Activated CD4-positive, alpha-beta T cell treated with anti-CD3 and anti-CD28 coated beads, Interleukin-2, Interleukin-4, amounts not matched to agents 100 ng/mL and 50 ng/mL, durations not matched to agents 16 hours and 8 hours (primary cell): ENCODE results near the gene GPR143.
"Not testable (repeated sequence)": the region's sequence is repeated elsewhere in the genome, so short reads cannot be mapped to it uniquely, and the experiment has no call there.

Experiments used
- DNase-seq: peaks from one replicate; pipeline ENCODE4 v3.0.0-alpha.2; 2020; ENCODE audit warnings: low spot score

Gene GPR143

GRCh38 chrX:9768321-9768839 lies 2.7 kb upstream of the GPR143 start:
- not testable (repeated sequence) for DNase-seq

GRCh38 chrX:9767375-9767774 lies 1.7 kb upstream of the GPR143 start:
- no peak for DNase-seq

- DNase-seq, result no peak
Observed at GRCh38 chrX:9765072-9765736, 443 bp downstream of the GPR143 start.

- DNase-seq, result no peak
Observed at GRCh38 chrX:9759337-9759736, 6.3 kb downstream of the GPR143 start.

- DNase-seq, result no peak
Observed at GRCh38 chrX:9758021-9758638, 7.5 kb downstream of the GPR143 start.

- DNase-seq, result no peak
Observed at GRCh38 chrX:9757366-9757765, 8.3 kb downstream of the GPR143 start.

- no peak for DNase-seq
Observed at GRCh38 chrX:9749146-9749692, 16.4 kb downstream of the GPR143 start.

- DNase-seq, result no peak
Observed at GRCh38 chrX:9747644-9748043, 18.0 kb downstream of the GPR143 start.

GRCh38 chrX:9746148-9746888 lies 19.3 kb downstream of the GPR143 start:
- no peak for DNase-seq

- DNase-seq, result peak; percentile 14
Observed at GRCh38 chrX:9745417-9746115, 20.1 kb downstream of the GPR143 start.

GRCh38 chrX:9739130-9739529 lies 26.5 kb downstream of the GPR143 start:
- no peak for DNase-seq

GRCh38 chrX:9738151-9738550 lies 27.5 kb downstream of the GPR143 start:
- DNase-seq, result no peak

- DNase-seq, result no peak
Observed at GRCh38 chrX:9737363-9737762, 28.3 kb downstream of the GPR143 start.

GRCh38 chrX:9730752-9731151 lies 34.9 kb downstream of the GPR143 start:
- DNase-seq, result peak; percentile 28

GRCh38 chrX:9730078-9730477 lies 35.6 kb downstream of the GPR143 start:
- DNase-seq, result peak; percentile 7

- no peak for DNase-seq
Observed at GRCh38 chrX:9729171-9729885, 36.3 kb downstream of the GPR143 start.

GRCh38 chrX:9728261-9728660 lies 37.4 kb downstream of the GPR143 start:
- no peak for DNase-seq

- DNase-seq, result no peak
Observed at GRCh38 chrX:9724711-9725110, 40.9 kb downstream of the GPR143 start.

GRCh38 chrX:9717376-9717775 lies 48.3 kb downstream of the GPR143 start:
- DNase-seq, result no peak

- DNase-seq, result no peak
Observed at GRCh38 chrX:9710332-9710731, 55.3 kb downstream of the GPR143 start.

- DNase-seq, result peak; percentile 80
Observed at GRCh38 chrX:9708923-9709553, 56.6 kb downstream of the GPR143 start.
